GM21619 (cell line): Measurements from ENCODE around the gene SALL1.
A peak's percentile ranks its signal among the peaks of the same experiment; 100 is the strongest.

ENCODE experiments used
- ATAC-seq: cut with Tn5 transposase; IDR thresholded peaks from one replicate; pipeline ENCODE4 v1.9.1; 2021; ENCODE audit not compliant: unreplicated experiment

Gene SALL1

DNA sequence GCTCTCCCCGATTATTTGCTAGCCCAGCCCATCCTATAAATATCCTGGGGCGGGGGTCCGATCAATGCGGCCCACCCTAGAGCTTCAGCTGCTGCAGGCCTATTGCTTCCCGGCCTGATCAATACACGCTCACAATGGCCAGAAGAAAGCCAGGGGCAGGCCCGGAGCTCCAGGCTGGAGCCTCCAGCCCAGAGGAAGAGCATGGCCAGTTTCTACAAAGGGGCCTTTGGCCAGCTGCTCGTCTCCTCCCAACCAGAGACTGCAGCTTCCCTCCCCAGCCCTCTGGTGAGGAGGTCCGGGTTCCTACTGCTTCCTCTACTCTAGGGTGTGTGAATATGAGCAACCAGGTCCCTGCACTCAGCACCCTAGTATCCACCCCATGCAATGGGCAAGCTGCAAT lies 36.7 kb downstream of the SALL1 start:
- no peak for ATAC-seq

DNA sequence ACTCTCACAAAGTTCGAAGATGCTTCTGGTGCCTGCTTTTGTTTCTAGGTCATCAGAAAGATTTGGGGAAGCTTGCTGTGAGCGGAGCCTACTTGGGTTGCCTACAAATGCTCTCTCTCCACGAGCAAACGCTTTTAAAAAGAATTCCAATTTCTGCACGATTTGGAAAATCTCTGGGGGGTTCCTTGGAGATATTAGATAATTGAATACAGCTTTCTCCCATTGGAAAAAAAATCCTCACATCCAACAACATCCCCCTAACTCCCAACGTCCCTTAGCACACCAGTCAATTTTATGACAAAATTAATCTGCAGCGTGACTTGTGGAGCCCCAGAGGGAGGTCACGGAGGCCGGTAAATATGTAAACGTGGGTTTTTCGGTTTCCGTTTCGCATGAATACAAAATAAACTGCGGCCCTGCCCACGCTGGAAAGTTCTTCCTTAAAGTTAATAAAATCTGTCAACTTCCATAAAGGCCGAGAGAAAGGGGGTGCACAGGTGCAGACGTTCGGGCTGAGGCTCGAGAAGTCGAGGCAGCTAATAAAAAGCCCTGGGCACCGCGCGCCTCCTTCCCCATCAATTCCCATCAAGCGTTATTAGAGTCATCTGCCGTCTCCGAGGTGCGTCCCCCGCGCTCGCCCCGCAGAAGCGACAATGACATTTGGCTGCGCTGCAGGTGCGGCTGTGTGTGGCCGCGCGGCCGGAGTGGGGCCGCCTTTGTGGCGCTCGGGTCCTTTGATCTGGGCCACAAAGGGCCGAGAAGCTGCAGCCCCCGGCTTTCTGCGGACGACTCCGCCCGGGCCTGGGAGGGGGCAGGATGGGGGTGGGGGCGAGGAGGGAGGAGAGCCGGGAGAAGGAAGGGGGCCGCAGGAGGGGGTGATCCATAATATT lies 37.6 kb downstream of the SALL1 start:
- ATAC-seq, result peak; percentile 58

DNA sequence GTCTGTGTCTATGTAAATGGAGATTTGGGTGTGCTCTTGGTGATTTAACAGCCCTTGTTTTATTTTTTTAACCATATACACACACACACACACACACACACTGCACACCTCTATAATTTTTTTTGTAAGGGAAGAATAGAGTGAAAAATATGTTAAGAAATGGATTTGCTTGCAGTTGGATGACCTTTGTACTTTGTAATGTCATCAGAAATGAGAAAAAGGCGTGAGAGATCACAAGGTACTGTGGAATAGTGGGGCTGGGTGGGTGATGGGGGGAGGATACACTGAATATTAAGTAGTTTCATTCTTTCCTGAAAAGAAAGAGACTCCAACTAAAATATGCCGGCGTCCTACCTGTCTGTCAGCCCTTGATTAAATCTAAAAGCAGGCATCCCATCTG lies 38.7 kb downstream of the SALL1 start:
- no peak for ATAC-seq

DNA sequence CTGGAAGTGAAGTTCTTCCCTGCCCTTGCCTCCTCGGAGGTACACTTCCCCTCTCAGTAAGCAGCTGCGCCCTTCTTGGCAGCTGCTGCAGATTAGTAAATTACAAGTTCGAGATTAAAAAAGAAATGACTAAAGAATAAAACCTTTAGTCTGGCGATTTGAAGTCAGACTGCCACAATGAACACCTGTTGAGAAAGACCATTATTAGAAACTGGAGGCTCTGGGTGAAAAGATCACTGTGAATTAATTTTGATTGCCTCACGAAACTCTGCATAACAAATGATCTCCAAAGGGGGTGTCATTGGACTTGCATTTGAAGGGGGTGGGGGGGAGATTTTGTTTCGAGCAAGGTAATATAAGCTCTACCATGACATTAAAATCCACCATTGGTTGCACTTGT lies 39.3 kb downstream of the SALL1 start:
- ATAC-seq, result no peak

DNA sequence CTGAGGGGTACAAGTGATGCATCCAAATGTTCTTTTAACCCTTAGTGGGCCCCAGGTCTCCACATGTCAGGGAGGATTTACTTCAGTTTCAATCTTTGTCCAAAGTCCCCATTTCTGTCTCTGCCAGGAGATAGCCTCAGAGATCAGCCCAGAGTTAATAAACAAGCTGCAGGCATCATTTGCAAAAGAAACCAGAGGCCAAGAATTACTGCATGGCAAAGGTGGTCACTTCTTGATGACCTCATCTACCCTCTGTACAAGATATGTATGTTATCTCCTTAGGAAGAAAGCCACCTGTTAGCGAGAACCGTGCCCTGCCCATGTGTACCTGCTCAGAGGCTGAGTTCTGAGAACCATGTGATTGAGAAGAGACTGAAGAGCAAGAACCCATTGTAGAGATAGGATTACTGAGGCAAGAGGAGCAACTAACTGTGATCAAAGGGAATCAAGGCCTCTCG lies 40.3 kb downstream of the SALL1 start:
- no peak for ATAC-seq

DNA sequence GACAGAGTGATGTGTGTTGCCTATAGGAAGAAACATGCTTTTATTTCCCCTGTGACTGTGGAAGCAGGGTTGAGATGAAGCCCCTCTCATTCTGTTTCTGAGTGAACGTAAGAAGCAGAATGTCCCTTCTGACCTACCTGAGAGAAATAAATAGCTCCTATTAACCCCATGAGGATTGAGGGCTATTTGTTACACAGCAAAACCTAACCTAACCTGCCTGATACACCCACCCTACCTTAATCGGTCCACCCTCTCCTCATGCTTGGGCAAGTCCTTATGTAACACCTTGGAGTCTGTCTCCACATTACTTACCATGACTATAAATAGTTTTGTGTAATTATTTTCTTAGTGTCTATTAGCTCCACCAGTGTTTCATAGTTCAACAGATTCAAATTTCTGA lies 41.9 kb downstream of the SALL1 start:
- no peak for ATAC-seq

DNA sequence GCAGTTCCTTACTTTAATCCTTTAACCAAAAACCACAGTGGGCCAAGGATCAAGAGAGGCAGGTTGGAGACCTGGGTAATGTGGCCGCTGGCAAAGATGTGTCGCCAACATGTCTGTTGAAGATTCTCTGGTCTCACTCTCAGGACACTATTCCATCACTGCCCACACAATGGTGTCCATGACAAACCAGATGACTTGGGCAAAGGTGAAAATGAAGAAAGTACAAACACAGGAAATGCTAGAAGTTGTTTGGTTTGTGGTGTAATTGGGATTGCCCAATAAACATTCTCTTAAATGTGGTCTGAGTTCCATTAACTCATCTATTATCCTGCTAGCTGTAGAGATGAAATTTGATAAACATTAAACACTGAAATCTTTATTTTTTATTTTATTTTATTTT lies 43.3 kb downstream of the SALL1 start:
- ATAC-seq, result no peak

DNA sequence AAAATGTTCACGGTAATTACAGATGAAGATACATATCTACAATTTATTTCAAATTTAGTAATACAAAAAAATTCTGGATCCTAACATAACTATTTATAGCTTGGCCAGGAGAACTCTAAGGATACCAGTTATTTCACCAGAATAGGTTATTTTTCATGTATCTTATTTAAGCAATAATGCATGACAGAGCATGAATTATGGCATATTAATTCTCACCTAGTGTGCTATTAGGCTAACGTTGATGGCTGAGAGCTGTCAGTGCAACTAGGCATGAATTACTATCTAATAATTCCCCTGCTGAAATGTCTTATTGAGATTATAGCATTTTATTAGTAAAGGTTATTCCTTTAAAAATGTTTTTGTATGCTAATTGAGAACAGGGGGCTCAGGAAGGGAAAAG lies 44.5 kb downstream of the SALL1 start:
- no peak for ATAC-seq

DNA sequence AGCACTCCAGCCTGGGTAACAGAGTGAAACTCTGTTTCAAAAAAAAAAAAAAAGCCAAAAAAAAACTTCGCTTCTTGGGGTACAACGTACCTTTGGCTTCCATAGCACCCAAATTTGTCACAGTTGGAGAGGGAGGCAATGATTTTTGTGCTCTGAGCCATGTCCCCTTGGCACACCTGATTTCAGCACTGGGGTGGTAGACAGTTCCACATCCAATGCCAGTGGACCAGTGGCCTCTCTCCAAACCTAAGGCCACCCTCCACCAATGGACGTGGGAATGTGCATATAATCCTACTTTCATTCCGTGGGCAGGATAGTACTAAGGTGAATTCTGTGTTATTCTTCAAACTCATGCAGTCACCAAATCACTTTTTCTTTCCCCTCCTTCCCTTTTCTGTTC lies 47.5 kb downstream of the SALL1 start:
- no peak for ATAC-seq

DNA sequence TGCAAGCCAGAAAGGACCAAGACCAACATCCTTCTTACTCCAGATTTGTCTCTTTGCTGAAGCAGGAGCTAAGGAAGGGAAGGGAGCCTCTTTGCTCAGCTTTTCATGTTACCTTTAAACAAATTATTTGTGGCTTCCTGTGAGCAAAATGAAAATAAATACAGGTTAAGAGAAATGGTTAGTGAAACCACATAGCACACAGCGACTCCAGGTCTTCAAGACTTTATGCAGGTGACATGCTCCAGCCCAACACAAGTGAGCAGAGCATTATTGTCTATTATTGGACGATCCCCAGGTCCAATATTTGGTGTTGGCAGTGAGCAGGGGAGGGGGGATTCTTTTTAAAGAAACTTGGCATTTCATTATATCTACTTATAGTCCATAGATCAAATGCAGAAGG lies 53.3 kb downstream of the SALL1 start:
- no peak for ATAC-seq

DNA sequence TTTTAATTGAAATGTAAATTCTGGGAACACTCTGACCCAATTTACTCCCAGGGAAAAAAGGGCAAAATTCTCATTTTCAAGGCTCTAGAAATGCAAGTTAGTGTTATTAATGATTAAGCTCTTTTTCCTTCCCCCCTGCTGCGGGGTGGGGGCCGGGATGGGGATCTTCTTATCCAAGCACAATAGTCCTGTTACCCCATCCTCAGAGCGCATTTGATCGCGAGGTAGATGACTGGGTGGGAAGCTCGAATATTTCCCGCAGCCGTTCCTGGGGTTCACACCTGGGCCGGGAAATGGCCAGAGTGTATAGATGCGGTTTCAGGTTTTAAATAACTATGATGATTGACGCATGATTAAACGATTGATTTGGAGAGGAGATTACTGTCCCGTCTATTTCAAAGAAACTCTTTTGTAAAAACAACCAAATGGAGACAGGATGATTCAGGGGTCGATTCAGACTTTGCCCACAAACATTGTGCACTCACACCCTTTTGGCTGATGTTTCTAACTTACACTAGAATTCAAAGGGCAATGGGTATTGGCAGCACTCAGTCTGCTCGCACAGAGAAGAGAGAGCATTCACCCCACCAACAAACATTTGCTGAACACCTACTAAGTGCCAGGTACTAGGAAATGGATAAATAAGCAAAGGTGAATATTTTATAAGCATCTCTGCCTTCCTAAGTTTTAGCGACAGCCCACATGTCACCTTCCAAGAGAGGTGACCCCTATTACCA lies 55.0 kb downstream of the SALL1 start:
- no peak for ATAC-seq

DNA sequence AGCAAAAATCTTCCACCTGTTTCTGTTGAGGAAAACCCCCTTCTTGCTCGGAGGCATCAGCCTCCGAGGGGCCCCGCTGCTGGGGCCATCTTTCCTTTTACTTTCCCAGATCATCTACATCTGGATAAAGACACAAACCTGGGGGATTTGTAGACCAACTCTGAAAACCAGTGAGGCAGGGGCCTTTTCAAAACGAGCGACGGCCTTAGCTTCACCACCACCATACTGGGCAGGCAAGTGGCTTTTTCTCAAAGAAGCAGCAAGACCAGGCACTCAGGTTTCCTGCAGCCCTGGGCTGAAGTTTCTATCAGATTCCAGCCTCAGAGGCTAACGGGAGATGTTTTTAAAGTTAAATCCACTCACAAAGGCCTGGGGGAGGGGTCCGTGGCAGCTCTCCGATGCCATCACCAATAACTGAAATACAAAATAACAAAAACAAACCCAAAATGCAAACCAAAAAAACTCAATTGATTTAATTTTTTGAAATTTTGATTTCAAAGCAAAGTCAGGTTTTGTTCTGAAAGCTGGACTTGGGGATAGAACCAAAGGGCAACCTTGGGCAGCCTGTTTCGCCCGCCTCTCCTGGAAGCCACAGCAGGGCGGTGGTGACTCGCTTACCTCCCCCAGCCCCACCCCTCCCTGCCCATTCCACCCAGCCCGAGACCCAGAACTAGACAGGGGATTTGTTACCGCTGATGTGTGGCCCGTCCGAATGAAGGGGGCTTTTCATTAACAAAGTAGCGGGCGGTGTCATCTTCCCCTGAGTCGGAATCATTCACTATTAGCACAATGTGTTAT lies 55.8 kb downstream of the SALL1 start:
- ATAC-seq, result no peak

DNA sequence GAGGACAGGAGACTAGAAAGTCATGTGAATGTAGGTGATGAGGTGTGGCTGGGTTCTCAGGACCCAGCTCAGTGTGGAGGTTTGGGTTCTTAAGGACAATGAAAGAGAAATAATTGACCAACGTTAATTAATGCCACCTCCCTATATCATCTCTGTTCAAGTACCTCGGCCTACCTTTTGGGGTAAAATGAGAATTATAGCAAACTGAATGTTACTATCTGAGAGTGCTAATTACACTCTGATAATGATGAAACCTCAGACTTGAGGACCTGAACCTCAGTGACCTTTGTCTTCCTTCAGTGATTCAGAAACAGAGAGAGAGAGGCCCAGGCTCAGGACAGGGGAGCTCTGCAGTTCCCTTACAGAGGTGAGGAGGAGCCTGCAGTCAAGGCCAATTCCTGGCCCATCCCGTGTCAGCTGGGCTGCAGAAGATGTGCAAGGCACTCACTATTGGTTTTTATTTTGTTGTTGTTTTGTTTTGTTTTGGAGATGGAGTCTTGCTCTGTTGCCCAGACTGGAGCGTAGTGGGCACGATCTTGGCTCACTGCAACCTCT lies 57.3 kb downstream of the SALL1 start:
- no peak for ATAC-seq
